GM12872 (cell line): ENCODE measurements around the gene ALDH3B1.

Source experiments
- CTCF ChIP-seq: IDR thresholded peaks from 3 replicates; pipeline ENCODE4 v1.5.1; 2011; ENCODE audit warnings: low read depth, mild to moderate bottlenecking, low read length, moderate library complexity; ENCODE audit not compliant: insufficient read depth

The ALDH3B1 gene

GRCh38 chr11:68012044-68012842 lies 2.1 kb downstream of the ALDH3B1 start:
- no peak for TF ChIP-seq CTCF

- no peak for TF ChIP-seq CTCF
Measured at GRCh38 chr11:68012843-68013610, 2.9 kb downstream of the ALDH3B1 start.

DNA sequence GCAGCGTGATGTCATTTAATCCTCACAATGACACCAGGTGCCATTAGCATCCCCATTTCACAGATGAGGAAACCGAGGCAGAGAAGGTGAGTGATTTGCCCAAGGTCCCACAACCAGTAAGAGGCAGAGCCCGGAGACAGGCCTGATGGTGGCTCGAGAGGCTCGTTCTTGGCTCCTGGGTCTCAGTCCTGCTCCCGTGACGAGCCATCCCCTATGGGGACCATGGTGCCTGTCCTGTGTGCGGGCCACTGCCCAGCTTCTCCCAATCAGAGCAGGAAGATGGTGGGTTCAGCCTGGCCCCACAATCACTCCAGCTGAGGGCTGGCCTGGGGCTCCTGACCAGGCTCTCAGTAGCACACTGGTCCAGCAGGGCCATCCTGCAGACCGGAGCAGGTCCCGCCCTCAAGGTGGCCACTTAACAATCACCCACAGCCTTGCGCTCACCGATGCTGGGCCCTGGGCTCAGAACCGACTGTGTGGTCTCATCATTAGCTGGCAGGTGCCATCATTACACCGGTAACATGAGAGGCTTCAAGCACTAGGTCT lies 3.6 kb downstream of the ALDH3B1 start:
- TF ChIP-seq CTCF: no peak

- TF ChIP-seq CTCF: no peak
Measured at GRCh38 chr11:68014157-68014946, 4.2 kb downstream of the ALDH3B1 start.

DNA sequence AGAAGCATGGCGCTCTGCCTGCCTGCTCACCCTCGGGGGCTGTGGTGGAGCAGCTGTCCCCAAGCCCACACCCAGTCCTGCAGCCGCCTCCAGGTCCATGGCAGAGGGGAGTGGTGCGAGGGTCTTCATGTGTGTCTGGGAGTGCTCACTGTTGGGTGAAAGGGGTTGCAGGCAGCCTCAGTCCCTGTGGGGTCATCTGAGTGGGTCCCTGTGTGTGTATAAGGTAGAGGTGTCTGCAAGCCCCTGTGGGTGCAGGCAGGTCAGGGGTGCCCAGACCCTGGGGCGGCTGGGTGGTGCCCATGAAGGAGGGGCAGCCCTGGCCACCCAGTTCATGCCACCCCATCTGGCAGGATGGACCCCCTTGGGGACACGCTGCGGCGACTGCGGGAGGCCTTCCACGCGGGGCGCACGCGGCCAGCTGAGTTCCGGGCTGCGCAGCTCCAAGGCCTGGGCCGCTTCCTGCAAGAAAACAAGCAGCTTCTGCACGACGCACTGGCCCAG lies 4.9 kb downstream of the ALDH3B1 start:
- TF ChIP-seq CTCF: no peak

- TF ChIP-seq CTCF: no peak
Measured at GRCh38 chr11:68015467-68015866, 5.3 kb downstream of the ALDH3B1 start.
